ENCODE measurements around the gene EEFSEC. TPM values are rescaled to one million over a fixed set of nuclear protein-coding genes. Genes with fewer than 3 reads are reported as not detected.

The EEFSEC gene
- total RNA-seq, 1 donor from 2014 or later: 2.6 TPM

GRCh38 chr3:128205558-128206145 is 52.4 kb downstream of the EEFSEC start:
- Histone ChIP-seq H3K36me3 (ENCODE audit: control insufficient read depth in 3 of 3, insufficient read depth in 3 of 3, low read length in 3 of 3) (peaks cover 0 to 3% (median 0%) of the 10 kb centered on the region in 3 donors), H3K9me3 (ENCODE audit: control insufficient read depth in 3 of 3, low read length in 3 of 3) (no peaks in the 10 kb centered on the region), H3K27me3 (ENCODE audit: control insufficient read depth in 3 of 3, insufficient read depth in 3 of 3, low read length in 3 of 3) (no peaks in the 10 kb centered on the region), H3K4me1 (ENCODE audit: control insufficient read depth in 3 of 3, insufficient read depth in 3 of 3, low read length in 3 of 3) (peaks cover 6 to 8% (median 7%) of the 10 kb centered on the region in 3 donors), H3K4me3 (ENCODE audit: low read length in 3 of 3) (no peak overlapping the region), H3K9ac (ENCODE audit: low read depth in 1 of 3, low read length in 3 of 3) (no peak overlapping the region), H3K27ac (ENCODE audit: low read depth, low read length) (no peak overlapping the region)

- H3K27me3 ChIP-seq (ENCODE audit: control insufficient read depth in 3 of 3, insufficient read depth in 3 of 3, low read length in 3 of 3): no peaks in the 10 kb centered on the region
- H3K27ac ChIP-seq (ENCODE audit: low read depth, low read length): no peak overlapping the region
- H3K4me1 ChIP-seq (ENCODE audit: control insufficient read depth in 3 of 3, insufficient read depth in 3 of 3, low read length in 3 of 3): peaks cover 9 to 11% (median 10%) of the 10 kb centered on the region in 3 donors
- H3K4me3 ChIP-seq (ENCODE audit: low read length in 3 of 3): no peak overlapping the region
- H3K36me3 ChIP-seq (ENCODE audit: control insufficient read depth in 3 of 3, insufficient read depth in 3 of 3, low read length in 3 of 3): peaks cover 0 to 3% (median 0%) of the 10 kb centered on the region in 3 donors
- no peak overlapping the region for H3K9ac ChIP-seq (ENCODE audit: low read depth in 1 of 3, low read length in 3 of 3)
- H3K9me3 ChIP-seq (ENCODE audit: control insufficient read depth in 3 of 3, low read length in 3 of 3): no peaks in the 10 kb centered on the region
Observed at GRCh38 chr3:128207951-128208350, 54.7 kb downstream of the EEFSEC start.

- Histone ChIP-seq H3K27ac (ENCODE audit: low read depth, low read length) (no peak overlapping the region), H3K27me3 (ENCODE audit: control insufficient read depth in 3 of 3, insufficient read depth in 3 of 3, low read length in 3 of 3) (no peaks in the 10 kb centered on the region), H3K9me3 (ENCODE audit: control insufficient read depth in 3 of 3, low read length in 3 of 3) (no peaks in the 10 kb centered on the region), H3K36me3 (ENCODE audit: control insufficient read depth in 3 of 3, insufficient read depth in 3 of 3, low read length in 3 of 3) (no peaks in the 10 kb centered on the region), H3K9ac (ENCODE audit: low read depth in 1 of 3, low read length in 3 of 3) (no peak overlapping the region), H3K4me3 (ENCODE audit: low read length in 3 of 3) (no peak overlapping the region), H3K4me1 (ENCODE audit: control insufficient read depth in 3 of 3, insufficient read depth in 3 of 3, low read length in 3 of 3) (peaks cover 9 to 11% (median 10%) of the 10 kb centered on the region in 3 donors)
Observed at GRCh38 chr3:128210711-128211110, 57.4 kb downstream of the EEFSEC start.

- Histone ChIP-seq H3K4me3 (ENCODE audit: low read length in 3 of 3) (no peak overlapping the region), H3K36me3 (ENCODE audit: control insufficient read depth in 3 of 3, insufficient read depth in 3 of 3, low read length in 3 of 3) (peaks cover 0 to 3% (median 3%) of the 10 kb centered on the region in 3 donors), H3K9ac (ENCODE audit: low read depth in 1 of 3, low read length in 3 of 3) (no peak overlapping the region), H3K9me3 (ENCODE audit: control insufficient read depth in 3 of 3, low read length in 3 of 3) (no peaks in the 10 kb centered on the region), H3K4me1 (ENCODE audit: control insufficient read depth in 3 of 3, insufficient read depth in 3 of 3, low read length in 3 of 3) (peaks cover 16 to 17% (median 16%) of the 10 kb centered on the region in 3 donors), H3K27me3 (ENCODE audit: control insufficient read depth in 3 of 3, insufficient read depth in 3 of 3, low read length in 3 of 3) (no peaks in the 10 kb centered on the region), H3K27ac (ENCODE audit: low read depth, low read length) (no peak overlapping the region)
Observed at GRCh38 chr3:128214056-128214455, 60.8 kb downstream of the EEFSEC start.

- no peak overlapping the region for H3K9ac ChIP-seq (ENCODE audit: low read depth in 1 of 3, low read length in 3 of 3)
- H3K36me3 ChIP-seq (ENCODE audit: control insufficient read depth in 3 of 3, insufficient read depth in 3 of 3, low read length in 3 of 3): peaks cover 0 to 4% (median 4%) of the 10 kb centered on the region in 3 donors
- no peaks in the 10 kb centered on the region for H3K9me3 ChIP-seq (ENCODE audit: control insufficient read depth in 3 of 3, low read length in 3 of 3)
- H3K4me3 ChIP-seq (ENCODE audit: low read length in 3 of 3): no peak overlapping the region
- peaks cover 12 to 14% (median 12%) of the 10 kb centered on the region in 3 donors for H3K4me1 ChIP-seq (ENCODE audit: control insufficient read depth in 3 of 3, insufficient read depth in 3 of 3, low read length in 3 of 3)
- H3K27ac ChIP-seq (ENCODE audit: low read depth, low read length): no peak overlapping the region
- no peaks in the 10 kb centered on the region for H3K27me3 ChIP-seq (ENCODE audit: control insufficient read depth in 3 of 3, insufficient read depth in 3 of 3, low read length in 3 of 3)
Observed at GRCh38 chr3:128215290-128215689, 62.0 kb downstream of the EEFSEC start.

GRCh38 chr3:128215800-128216495 is 62.7 kb downstream of the EEFSEC start:
- no peaks in the 10 kb centered on the region for H3K9me3 ChIP-seq (ENCODE audit: control insufficient read depth in 3 of 3, low read length in 3 of 3)
- H3K4me1 ChIP-seq (ENCODE audit: control insufficient read depth in 3 of 3, insufficient read depth in 3 of 3, low read length in 3 of 3): peaks cover 5 to 7% (median 7%) of the 10 kb centered on the region in 3 donors
- H3K9ac ChIP-seq (ENCODE audit: low read depth in 1 of 3, low read length in 3 of 3): no peak overlapping the region

GRCh38 chr3:128217702-128218547 is 64.6 kb downstream of the EEFSEC start:
- Histone ChIP-seq H3K4me1 (ENCODE audit: control insufficient read depth in 3 of 3, insufficient read depth in 3 of 3, low read length in 3 of 3) (peaks cover 5 to 7% (median 7%) of the 10 kb centered on the region in 3 donors), H3K36me3 (ENCODE audit: control insufficient read depth in 3 of 3, insufficient read depth in 3 of 3, low read length in 3 of 3) (peaks cover 0 to 4% (median 4%) of the 10 kb centered on the region in 3 donors), H3K9me3 (ENCODE audit: control insufficient read depth in 3 of 3, low read length in 3 of 3) (peaks cover 0 to 1% (median 0%) of the 10 kb centered on the region in 3 donors), H3K9ac (ENCODE audit: low read depth in 1 of 3, low read length in 3 of 3) (no peak overlapping the region), H3K27me3 (ENCODE audit: control insufficient read depth in 3 of 3, insufficient read depth in 3 of 3, low read length in 3 of 3) (no peaks in the 10 kb centered on the region), H3K27ac (ENCODE audit: low read depth, low read length) (no peak overlapping the region), H3K4me3 (ENCODE audit: low read length in 3 of 3) (no peak overlapping the region)

More at GRCh38 chr3:128215800-128216495, 62.7 kb downstream of the EEFSEC start:
- Histone ChIP-seq H3K27ac (ENCODE audit: low read depth, low read length) (no peak overlapping the region), H3K36me3 (ENCODE audit: control insufficient read depth in 3 of 3, insufficient read depth in 3 of 3, low read length in 3 of 3) (peaks cover 0 to 4% (median 4%) of the 10 kb centered on the region in 3 donors), H3K27me3 (ENCODE audit: control insufficient read depth in 3 of 3, insufficient read depth in 3 of 3, low read length in 3 of 3) (no peaks in the 10 kb centered on the region), H3K4me3 (ENCODE audit: low read length in 3 of 3) (no peak overlapping the region)

GRCh38 chr3:128218548-128219257 is 65.4 kb downstream of the EEFSEC start:
- H3K4me3 ChIP-seq (ENCODE audit: low read length in 3 of 3): no peak overlapping the region
- no peak overlapping the region for H3K9ac ChIP-seq (ENCODE audit: low read depth in 1 of 3, low read length in 3 of 3)
- no peaks in the 10 kb centered on the region for H3K27me3 ChIP-seq (ENCODE audit: control insufficient read depth in 3 of 3, insufficient read depth in 3 of 3, low read length in 3 of 3)
- H3K36me3 ChIP-seq (ENCODE audit: control insufficient read depth in 3 of 3, insufficient read depth in 3 of 3, low read length in 3 of 3): peaks cover 0 to 4% (median 4%) of the 10 kb centered on the region in 3 donors
- peaks cover 0 to 3% (median 0%) of the 10 kb centered on the region in 3 donors for H3K9me3 ChIP-seq (ENCODE audit: control insufficient read depth in 3 of 3, low read length in 3 of 3)
- peaks cover 5 to 7% (median 7%) of the 10 kb centered on the region in 3 donors for H3K4me1 ChIP-seq (ENCODE audit: control insufficient read depth in 3 of 3, insufficient read depth in 3 of 3, low read length in 3 of 3)
- no peak overlapping the region for H3K27ac ChIP-seq (ENCODE audit: low read depth, low read length)

- H3K36me3 ChIP-seq (ENCODE audit: control insufficient read depth in 3 of 3, insufficient read depth in 3 of 3, low read length in 3 of 3): peaks cover 0 to 4% (median 4%) of the 10 kb centered on the region in 3 donors
- H3K9ac ChIP-seq (ENCODE audit: low read depth in 1 of 3, low read length in 3 of 3): no peak overlapping the region
- no peak overlapping the region for H3K27ac ChIP-seq (ENCODE audit: low read depth, low read length)
- peaks cover 4 to 7% (median 7%) of the 10 kb centered on the region in 3 donors for H3K4me1 ChIP-seq (ENCODE audit: control insufficient read depth in 3 of 3, insufficient read depth in 3 of 3, low read length in 3 of 3)
- no peak overlapping the region for H3K4me3 ChIP-seq (ENCODE audit: low read length in 3 of 3)
- peaks cover 0 to 3% (median 0%) of the 10 kb centered on the region in 3 donors for H3K9me3 ChIP-seq (ENCODE audit: control insufficient read depth in 3 of 3, low read length in 3 of 3)
- H3K27me3 ChIP-seq (ENCODE audit: control insufficient read depth in 3 of 3, insufficient read depth in 3 of 3, low read length in 3 of 3): no peaks in the 10 kb centered on the region
Observed at GRCh38 chr3:128221328-128221727, 68.0 kb downstream of the EEFSEC start.

All from skeletal muscle tissue (tissue), 4 donors.